Mononuclear cell (primary cell): ENCODE data around the gene HS3ST5. TPM values are rescaled to one million over a fixed set of nuclear protein-coding genes. Genes with fewer than 3 reads are reported as not detected.

Experiments used
- H3K27me3 ChIP-seq: 2 replicates; pipeline ENCODE4 v1.6.0; 2011; ENCODE audit warnings: low read length, control low read depth; ENCODE audit not compliant: insufficient read depth
- H3K4me1 ChIP-seq: 2 replicates; pipeline ENCODE4 v1.5.1; 2011; ENCODE audit warnings: mild to moderate bottlenecking, low read length, control low read depth; ENCODE audit not compliant: insufficient read depth
- H3K4me3 ChIP-seq: 2 replicates; pipeline ENCODE4 v1.5.1; 2011; ENCODE audit warnings: mild to moderate bottlenecking, low read length, moderate library complexity
- H3K9me3 ChIP-seq: 2 replicates; pipeline ENCODE4 v1.5.1; 2011; ENCODE audit warnings: low read depth, mild to moderate bottlenecking, control low read depth, low read length
- total RNA-seq: library from RNA; depleted of rRNA; stranded (reverse); fragments of >200 nt; gene quantifications from one replicate; pipeline ENCODE4 v1.2.3, GENCODE V29; 2012

The HS3ST5 gene
- total RNA-seq, 1 donor, result not detected

DNA sequence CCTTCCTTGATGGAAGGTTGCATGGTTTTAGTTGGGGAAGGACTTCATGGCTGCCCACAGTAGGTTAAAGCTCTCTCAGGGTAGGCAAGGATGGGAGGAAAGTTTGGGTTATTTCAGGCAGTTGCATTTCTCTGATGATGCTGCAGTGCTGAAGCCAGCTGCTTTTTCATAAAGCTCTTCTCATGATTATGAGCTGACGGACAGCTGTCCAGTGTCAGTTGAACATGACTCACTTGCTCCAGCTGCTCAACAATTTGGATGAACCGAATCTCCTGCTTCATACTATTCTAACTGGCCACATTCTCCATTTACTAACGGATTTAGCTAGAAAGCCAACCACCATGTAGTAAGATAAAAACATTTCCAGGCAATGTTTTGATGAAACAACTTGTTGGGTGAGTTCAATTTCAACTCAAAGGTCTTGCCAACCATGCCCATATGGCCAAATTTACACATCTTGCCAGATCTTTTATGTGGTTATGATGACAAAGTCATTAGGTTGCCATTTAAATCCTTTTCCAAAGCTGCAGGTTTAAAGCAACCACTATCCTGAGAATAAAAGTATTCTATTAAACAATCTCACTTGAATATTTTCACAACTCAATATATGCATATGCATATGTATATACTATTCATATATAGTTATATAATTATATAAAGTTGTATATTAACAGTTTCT lies 125.9 kb downstream of the HS3ST5 start:
- H3K4me1 ChIP-seq, result no peaks in the 10 kb centered on the region
- no peaks in the 10 kb centered on the region for H3K9me3 ChIP-seq
- H3K27me3 ChIP-seq, result no peaks in the 10 kb centered on the region
- no peak overlapping the region for H3K4me3 ChIP-seq

GRCh38 chr6:114210467-114210866 lies 132.4 kb downstream of the HS3ST5 start:
- no peaks in the 10 kb centered on the region for H3K4me1 ChIP-seq
- H3K4me3 ChIP-seq, result no peak overlapping the region
- H3K27me3 ChIP-seq, result no peaks in the 10 kb centered on the region
- no peaks in the 10 kb centered on the region for H3K9me3 ChIP-seq

GRCh38 chr6:114203460-114203859 lies 139.4 kb downstream of the HS3ST5 start:
- no peaks in the 10 kb centered on the region for H3K4me1 ChIP-seq
- H3K9me3 ChIP-seq, result no peaks in the 10 kb centered on the region
- no peak overlapping the region for H3K4me3 ChIP-seq
- H3K27me3 ChIP-seq, result no peaks in the 10 kb centered on the region

- no peak overlapping the region for H3K4me3 ChIP-seq
- no peaks in the 10 kb centered on the region for H3K9me3 ChIP-seq
- H3K27me3 ChIP-seq, result no peaks in the 10 kb centered on the region
- no peaks in the 10 kb centered on the region for H3K4me1 ChIP-seq
These were observed 140.4 kb downstream of the HS3ST5 start for GRCh38 chr6:114202389-114202788.

GRCh38 chr6:114200891-114201290 lies 141.9 kb downstream of the HS3ST5 start:
- Histone ChIP-seq H3K4me1 (no peaks in the 10 kb centered on the region), H3K9me3 (no peaks in the 10 kb centered on the region), H3K27me3 (no peaks in the 10 kb centered on the region), H3K4me3 (no peak overlapping the region)

GRCh38 chr6:114195631-114196403 lies 147.0 kb downstream of the HS3ST5 start:
- no peaks in the 10 kb centered on the region for H3K27me3 ChIP-seq
- no peaks in the 10 kb centered on the region for H3K4me1 ChIP-seq
- no peaks in the 10 kb centered on the region for H3K9me3 ChIP-seq
- H3K4me3 ChIP-seq, result no peak overlapping the region

- no peaks in the 10 kb centered on the region for H3K27me3 ChIP-seq
- no peak overlapping the region for H3K4me3 ChIP-seq
- no peaks in the 10 kb centered on the region for H3K4me1 ChIP-seq
- H3K9me3 ChIP-seq, result no peaks in the 10 kb centered on the region
These were observed 147.8 kb downstream of the HS3ST5 start for GRCh38 chr6:114195027-114195365.

DNA sequence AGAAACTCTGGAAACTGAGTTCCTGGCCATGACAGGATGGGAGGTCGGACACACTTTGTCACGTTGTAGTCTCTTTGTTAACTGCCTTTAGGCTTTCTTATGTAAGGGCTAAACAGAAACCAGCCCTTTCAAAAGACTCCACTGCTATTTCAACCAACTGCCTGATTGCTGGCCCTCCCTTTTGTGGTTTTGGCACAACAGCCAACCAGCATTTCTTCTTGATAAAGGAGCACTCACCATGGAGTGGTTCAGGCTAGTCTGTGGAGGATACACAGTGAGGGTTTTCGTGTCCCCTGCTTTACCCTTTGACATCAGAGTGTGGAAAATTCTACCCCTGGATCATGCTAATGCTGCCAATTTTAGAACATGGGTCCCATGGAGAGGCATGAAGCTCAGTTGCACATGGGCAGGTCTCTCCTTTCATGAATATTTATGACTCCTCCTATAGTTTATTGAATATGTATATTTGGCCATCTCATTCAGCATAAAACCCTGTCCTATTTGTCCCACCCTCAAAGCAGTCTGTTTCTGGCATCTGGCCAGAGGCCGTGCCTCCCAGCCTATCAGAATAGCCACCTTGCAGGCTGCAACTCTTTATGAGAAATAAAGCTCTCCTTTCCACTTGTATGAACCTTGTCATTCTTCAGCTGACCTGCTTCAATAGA lies 148.3 kb downstream of the HS3ST5 start:
- Histone ChIP-seq H3K4me3 (no peak overlapping the region), H3K9me3 (no peaks in the 10 kb centered on the region), H3K27me3 (no peaks in the 10 kb centered on the region), H3K4me1 (no peaks in the 10 kb centered on the region)

GRCh38 chr6:114187563-114187962 lies 155.3 kb downstream of the HS3ST5 start:
- Histone ChIP-seq H3K4me3 (no peak overlapping the region), H3K9me3 (no peaks in the 10 kb centered on the region), H3K27me3 (no peaks in the 10 kb centered on the region), H3K4me1 (no peaks in the 10 kb centered on the region)

DNA sequence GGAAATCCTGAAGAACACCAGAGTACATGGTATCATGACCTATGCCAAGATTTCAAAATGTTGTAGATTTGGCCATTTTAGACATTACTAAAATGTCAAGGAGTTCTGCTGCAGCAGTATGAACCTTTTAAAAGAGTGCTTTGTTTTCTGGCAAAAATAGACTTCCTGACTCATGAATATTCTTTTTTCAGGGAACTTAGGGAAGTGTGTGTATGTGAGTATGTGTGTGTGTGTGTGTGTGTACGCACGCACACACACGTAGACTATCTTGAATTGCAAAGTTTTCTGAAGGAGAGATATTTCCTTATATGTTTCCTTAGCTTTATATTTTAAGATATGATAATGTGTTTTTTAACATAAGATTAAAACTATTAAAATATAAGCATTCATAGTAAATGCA lies 161.2 kb downstream of the HS3ST5 start:
- H3K9me3 ChIP-seq, result no peaks in the 10 kb centered on the region

GRCh38 chr6:114179411-114179810 lies 163.4 kb downstream of the HS3ST5 start:
- H3K4me1 ChIP-seq, result no peaks in the 10 kb centered on the region
- H3K9me3 ChIP-seq, result no peaks in the 10 kb centered on the region
- no peaks in the 10 kb centered on the region for H3K27me3 ChIP-seq
- H3K4me3 ChIP-seq, result no peak overlapping the region

More for the DNA sequence above, 161.2 kb downstream of the HS3ST5 start:
- no peak overlapping the region for H3K4me3 ChIP-seq
- no peaks in the 10 kb centered on the region for H3K27me3 ChIP-seq
- H3K4me1 ChIP-seq, result no peaks in the 10 kb centered on the region

DNA sequence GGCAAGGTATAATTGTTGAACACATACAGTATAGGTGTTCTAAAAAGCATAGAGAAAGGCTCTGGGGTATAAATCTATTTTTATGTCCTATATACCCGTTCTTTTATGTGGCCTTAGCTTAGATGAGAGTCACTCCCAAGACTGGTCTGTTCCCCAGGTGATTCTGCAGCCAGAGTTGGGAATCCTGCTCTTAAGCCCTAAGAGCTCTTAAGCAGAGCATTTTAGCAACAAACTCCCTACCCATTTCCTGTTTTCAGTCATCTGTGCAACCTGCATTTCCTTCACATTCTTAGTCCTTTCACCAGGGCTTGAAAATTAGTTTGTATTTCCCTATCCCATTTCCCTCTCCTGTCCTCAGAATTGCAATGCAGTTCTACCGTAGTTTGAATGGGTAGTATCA lies 166.1 kb downstream of the HS3ST5 start:
- no peaks in the 10 kb centered on the region for H3K9me3 ChIP-seq
- H3K4me1 ChIP-seq, result no peaks in the 10 kb centered on the region
- H3K4me3 ChIP-seq, result no peak overlapping the region
- H3K27me3 ChIP-seq, result no peaks in the 10 kb centered on the region

GRCh38 chr6:114172576-114173260 lies 170.1 kb downstream of the HS3ST5 start:
- Histone ChIP-seq H3K9me3 (no peaks in the 10 kb centered on the region), H3K27me3 (no peaks in the 10 kb centered on the region), H3K4me3 (no peak overlapping the region), H3K4me1 (no peaks in the 10 kb centered on the region)

GRCh38 chr6:114171473-114171872 lies 171.3 kb downstream of the HS3ST5 start:
- H3K4me3 ChIP-seq, result no peak overlapping the region
- no peaks in the 10 kb centered on the region for H3K9me3 ChIP-seq
- no peaks in the 10 kb centered on the region for H3K4me1 ChIP-seq
- H3K27me3 ChIP-seq, result no peaks in the 10 kb centered on the region

GRCh38 chr6:114170958-114171387 lies 171.8 kb downstream of the HS3ST5 start:
- H3K27me3 ChIP-seq, result no peaks in the 10 kb centered on the region
- no peaks in the 10 kb centered on the region for H3K4me1 ChIP-seq
- no peaks in the 10 kb centered on the region for H3K9me3 ChIP-seq
- no peak overlapping the region for H3K4me3 ChIP-seq
